Inflammatory macrophage (primary cell): Measurements from ENCODE around the gene CAMK2A.

Experiments
- DNase-seq, 2 donors: peaks; one replicate each; pipeline ENCODE4 v3.0.0-alpha.2; 2020 to 2022

The CAMK2A gene

GRCh38 chr5:150315245-150315644 is 25.7 kb upstream of the CAMK2A start:
- no peak for DNase-seq

GRCh38 chr5:150313921-150314716 is 24.5 kb upstream of the CAMK2A start:
- no peak for DNase-seq

GRCh38 chr5:150313501-150313900 is 23.9 kb upstream of the CAMK2A start:
- DNase-seq: no peak

GRCh38 chr5:150312518-150312917 is 22.9 kb upstream of the CAMK2A start:
- DNase-seq: no peak

- DNase-seq: no peak
Observed at GRCh38 chr5:150311015-150311692, 21.6 kb upstream of the CAMK2A start.

GRCh38 chr5:150310246-150310645 is 20.7 kb upstream of the CAMK2A start:
- DNase-seq: no peak

GRCh38 chr5:150309886-150310239 is 20.3 kb upstream of the CAMK2A start:
- no peak for DNase-seq

- no peak for DNase-seq
Observed at GRCh38 chr5:150309101-150309885, 19.7 kb upstream of the CAMK2A start.

- no peak for DNase-seq
Observed at GRCh38 chr5:150307617-150308426, 18.2 kb upstream of the CAMK2A start.

GRCh38 chr5:150306775-150307174 is 17.2 kb upstream of the CAMK2A start:
- DNase-seq: no peak

GRCh38 chr5:150305557-150305956 is 16.0 kb upstream of the CAMK2A start:
- DNase-seq: no peak

- no peak for DNase-seq
Observed at GRCh38 chr5:150305095-150305494, 15.5 kb upstream of the CAMK2A start.

- DNase-seq: no peak
Observed at GRCh38 chr5:150304481-150305081, 15.0 kb upstream of the CAMK2A start.

GRCh38 chr5:150303660-150304386 is 14.2 kb upstream of the CAMK2A start:
- DNase-seq: no peak

GRCh38 chr5:150303070-150303615 is 13.6 kb upstream of the CAMK2A start:
- DNase-seq: no peak

GRCh38 chr5:150302301-150303069 is 12.9 kb upstream of the CAMK2A start, which contains the start of gene ARSI:
TSS of gene ARSI (minus strand) at chr5:150302905. CDS start at chr5:150302373, 532 bp downstream.
- DNase-seq: no peak

- no peak for DNase-seq
Observed at GRCh38 chr5:150301901-150302300, 12.3 kb upstream of the CAMK2A start.

GRCh38 chr5:150301170-150301505 is 11.6 kb upstream of the CAMK2A start:
- no peak for DNase-seq

- DNase-seq: no peak
Observed at GRCh38 chr5:150300496-150301169, 11.1 kb upstream of the CAMK2A start.
